Neuronal stem cell (in vitro differentiated cells): ENCODE data around the gene SURF4. TPM values are rescaled to one million over a fixed set of nuclear protein-coding genes. Genes with fewer than 3 reads are reported as not detected.

Source experiments
- DNase-seq: peaks from one replicate; pipeline ENCODE4 v3.0.0-alpha.2; 2013; ENCODE audit warnings: low spot score
- H2AFZ ChIP-seq: one replicate; pipeline ENCODE4 v1.6.1; 2013; ENCODE audit warnings: mild to moderate bottlenecking, low read length, inconsistent platforms
- H2AK5ac ChIP-seq: 2 replicates; pipeline ENCODE4 v1.6.1; 2013; ENCODE audit warnings: low read depth, mild to moderate bottlenecking, inconsistent platforms, low read length, moderate library complexity, mixed read lengths
- H2BK120ac ChIP-seq: 2 replicates; pipeline ENCODE4 v1.6.1; 2013; ENCODE audit warnings: low read depth, mild to moderate bottlenecking, inconsistent platforms, low read length, moderate library complexity, mixed read lengths
- H2BK12ac ChIP-seq: one replicate; pipeline ENCODE4 v1.6.1; 2013; ENCODE audit warnings: low read length, inconsistent platforms
- H2BK15ac ChIP-seq: 2 replicates; pipeline ENCODE4 v1.6.1; 2013; ENCODE audit warnings: mild to moderate bottlenecking, low read length, inconsistent platforms, mixed read lengths
- H2BK5ac ChIP-seq: one replicate; pipeline ENCODE4 v1.6.1; 2013; ENCODE audit warnings: inconsistent platforms, mild to moderate bottlenecking, low read length, moderate library complexity
- H3K14ac ChIP-seq: one replicate; pipeline ENCODE4 v1.6.1; 2013; ENCODE audit warnings: low read length, inconsistent platforms
- H3K18ac ChIP-seq: 2 replicates; pipeline ENCODE4 v1.6.1; 2013; ENCODE audit warnings: low read length, inconsistent platforms
- H3K23ac ChIP-seq: 2 replicates; pipeline ENCODE4 v1.6.1; 2013; ENCODE audit warnings: low read depth, mild to moderate bottlenecking, mixed read lengths, low read length, inconsistent platforms; ENCODE audit not compliant: poor library complexity
- H3K27ac ChIP-seq: replicated peaks from 3 replicates; pipeline ENCODE4 v1.5.1; 2013; ENCODE audit warnings: low read length, inconsistent platforms
- H3K27me3 ChIP-seq, 3 experiments: 2 replicates each; pipeline ENCODE4 v1.6.1; 2013; ENCODE audit warnings: low read length in 3 of 3, mild to moderate bottlenecking in 2 of 3, inconsistent platforms in 1 of 3, low read depth in 1 of 3, mixed read lengths in 1 of 3, moderate library complexity in 1 of 3; ENCODE audit not compliant: control insufficient read depth in 3 of 3, insufficient read depth in 3 of 3
- H3K36me3 ChIP-seq, 2 donors: replicated peaks in 1 of 2; 2 replicates each; pipeline ENCODE4 v1.6.1; 2013; ENCODE audit warnings: low read length in 2 of 2; ENCODE audit not compliant: control insufficient read depth in 2 of 2, insufficient read depth in 2 of 2
- H3K4ac ChIP-seq: 2 replicates; pipeline ENCODE4 v1.6.1; 2013; ENCODE audit warnings: inconsistent platforms, mild to moderate bottlenecking, low read length, moderate library complexity
- H3K4me1 ChIP-seq, 2 donors: 1 replicate in 1 of 2; 2 replicates in 1 of 2; pipeline ENCODE4 v1.6.1; 2013; ENCODE audit warnings: low read length in 2 of 2, low read depth in 1 of 2; ENCODE audit not compliant: control insufficient read depth in 2 of 2, insufficient read depth in 1 of 2
- H3K4me2 ChIP-seq: one replicate; pipeline ENCODE4 v1.6.1; 2013; ENCODE audit warnings: mild to moderate bottlenecking, low read length, inconsistent platforms; ENCODE audit not compliant: insufficient read depth, poor library complexity, severe bottlenecking
- H3K4me3 ChIP-seq, 2 donors: 2 replicates each; pipeline ENCODE4 v1.5.1; 2013; ENCODE audit warnings: low read length in 2 of 2, mild to moderate bottlenecking in 2 of 2, inconsistent platforms in 1 of 2, moderate library complexity in 1 of 2
- H3K79me1 ChIP-seq: one replicate; pipeline ENCODE4 v1.6.1; 2013; ENCODE audit warnings: low read depth, mild to moderate bottlenecking, inconsistent platforms, low read length, moderate library complexity
- H3K9ac ChIP-seq: one replicate; pipeline ENCODE4 v1.6.1; 2013; ENCODE audit warnings: mild to moderate bottlenecking, low read depth, low read length, inconsistent platforms; ENCODE audit not compliant: poor library complexity
- H3K9me3 ChIP-seq, 2 donors: replicated peaks in 1 of 2; 2 replicates each; pipeline versions ENCODE3 to v1.6.1; 2013; ENCODE audit warnings: low read length in 2 of 2, mild to moderate bottlenecking in 2 of 2, inconsistent platforms in 1 of 2, low read depth in 1 of 2, mixed read lengths in 1 of 2, moderate library complexity in 1 of 2; ENCODE audit not compliant: control insufficient read depth in 2 of 2, insufficient read depth in 1 of 2
- H4K8ac ChIP-seq: one replicate; pipeline ENCODE4 v1.6.1; 2013; ENCODE audit warnings: low read depth, mild to moderate bottlenecking, inconsistent platforms, low read length, moderate library complexity
- H4K91ac ChIP-seq: one replicate; pipeline ENCODE4 v1.6.1; 2013; ENCODE audit warnings: low read length, low read depth, mild to moderate bottlenecking, inconsistent platforms; ENCODE audit not compliant: poor library complexity
- WGBS, 2 donors: extraction: QIAGEN DNeasy Blood & Tissue Kit; methylation state at CpG; one replicate each; pipeline ENCODE4 v1.1.7; 2013; ENCODE audit warnings: missing lambda C conversion rate in 2 of 2, mixed read lengths in 1 of 2; ENCODE audit not compliant: insufficient read length in 2 of 2, insufficient replicate concordance in 1 of 2; ENCODE audit errors: extremely low coverage in 2 of 2; 5-methylcytosine and 5-hydroxymethylcytosine counted together
- polyA plus RNA-seq, 2 experiments: library from polyadenylated mRNA; stranded (reverse); fragments of 200-250 nt; gene quantifications; one replicate each; pipeline ENCODE4 v1.2.3, GENCODE V29; 2013

SURF4 gene
- 107 TPM for polyA plus RNA-seq (2013, experiment 1 of 2)
- 106 TPM for polyA plus RNA-seq (2013, experiment 2 of 2)

DNA sequence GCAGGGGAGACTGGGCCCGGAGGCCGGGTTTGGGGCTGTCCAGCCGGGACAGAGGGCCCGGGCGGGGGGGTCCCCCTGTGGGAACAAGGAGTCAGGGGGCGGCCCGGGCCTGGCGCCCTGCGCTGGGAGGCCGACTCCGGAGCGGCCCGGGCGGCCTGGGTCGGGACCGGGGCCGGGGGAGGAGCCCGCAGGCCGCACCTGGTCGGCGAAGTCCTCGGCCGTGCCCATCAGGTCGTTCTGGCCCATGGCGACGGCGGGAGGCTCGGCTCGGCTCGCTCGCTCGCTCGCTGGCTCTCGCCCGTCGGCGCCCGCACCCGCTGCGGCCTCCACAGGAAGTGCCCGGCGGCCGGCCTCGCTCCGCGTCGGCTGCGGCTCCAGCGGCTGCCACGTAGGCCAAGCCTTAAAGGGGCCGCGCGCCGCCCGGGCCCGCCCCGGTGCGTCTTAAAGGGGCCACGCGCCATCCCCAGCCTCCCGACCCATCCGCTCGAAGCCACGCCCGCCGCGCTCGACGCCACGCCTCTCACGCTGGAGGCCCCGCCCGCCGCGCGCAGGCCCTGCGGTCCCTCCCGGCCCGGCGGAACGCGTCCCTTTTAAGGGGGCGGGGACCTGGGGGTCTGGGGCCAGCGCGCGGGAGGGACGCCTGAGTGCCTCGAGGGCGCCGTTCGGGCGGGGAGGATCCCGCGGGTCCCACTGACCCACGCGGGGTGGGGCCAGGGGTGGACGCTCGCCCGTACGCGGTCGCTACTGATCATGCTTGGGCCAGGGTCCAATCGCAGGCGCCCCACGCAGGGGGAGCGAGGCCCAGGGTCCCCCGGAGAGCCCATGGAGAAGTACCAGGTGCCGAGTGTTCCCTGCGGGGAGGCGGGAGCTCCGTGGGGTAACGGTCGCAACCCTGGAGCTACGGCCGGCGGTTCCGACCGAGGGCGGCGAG lies at the start of gene SURF4, which contains the start of gene STKLD1:
SURF4 (minus strand) TSS at position 337 of the 931 bp plus-strand sequence; CDS start at position 246, 91 bp downstream.
STKLD1 (plus strand) TSS at position 643 of the 931 bp plus-strand sequence; CDS start at position 751, 108 bp downstream.
- H3K79me1 ChIP-seq = peaks cover 12% of the 10 kb centered on the region
- H2BK12ac ChIP-seq = no peak within 1 kb of the TSS
- H3K14ac ChIP-seq = peak within 1 kb of the TSS; percentile 92
- H3K18ac ChIP-seq = peak within 1 kb of the TSS; percentile 95
- H3K4me1 ChIP-seq = peaks cover 2 to 7% of the 10 kb centered on the region in 2 donors
- peak within 1 kb of the TSS; percentile 97 for H3K9ac ChIP-seq
- no peak within 1 kb of the TSS for H2BK15ac ChIP-seq
- peak within 1 kb of the TSS; percentile 69 for H3K27ac ChIP-seq
- no peak within 1 kb of the TSS for H4K91ac ChIP-seq
- H3K27me3 ChIP-seq = peaks cover 0 to 1% (median 0%) of the 10 kb centered on the region in 3 experiments
- H3K4me2 ChIP-seq = peak within 1 kb of the TSS; percentile 67
- H3K36me3 ChIP-seq = peaks cover 5 to 31% of the 10 kb centered on the region in 2 donors
- H2BK120ac ChIP-seq = no peak within 1 kb of the TSS
- H3K4ac ChIP-seq = no peak within 1 kb of the TSS
- no CpG with 5 or more reads among the region's 120 CpGs for WGBS, 2 donors
- H2BK5ac ChIP-seq = peak within 1 kb of the TSS; percentile 2
- H3K9me3 ChIP-seq = peaks cover 0 to 10% of the 10 kb centered on the region in 2 donors
- H2AFZ ChIP-seq = peak within 1 kb of the TSS; percentile 97
- peak; percentile 96 for DNase-seq
- H3K23ac ChIP-seq = peak within 1 kb of the TSS; percentile 87
- H3K4me3 ChIP-seq = peak within 1 kb of the TSS; percentile 90 to 99
- H2AK5ac ChIP-seq = peak within 1 kb of the TSS; percentile 95
- H4K8ac ChIP-seq = peak within 1 kb of the TSS; percentile 25

DNA sequence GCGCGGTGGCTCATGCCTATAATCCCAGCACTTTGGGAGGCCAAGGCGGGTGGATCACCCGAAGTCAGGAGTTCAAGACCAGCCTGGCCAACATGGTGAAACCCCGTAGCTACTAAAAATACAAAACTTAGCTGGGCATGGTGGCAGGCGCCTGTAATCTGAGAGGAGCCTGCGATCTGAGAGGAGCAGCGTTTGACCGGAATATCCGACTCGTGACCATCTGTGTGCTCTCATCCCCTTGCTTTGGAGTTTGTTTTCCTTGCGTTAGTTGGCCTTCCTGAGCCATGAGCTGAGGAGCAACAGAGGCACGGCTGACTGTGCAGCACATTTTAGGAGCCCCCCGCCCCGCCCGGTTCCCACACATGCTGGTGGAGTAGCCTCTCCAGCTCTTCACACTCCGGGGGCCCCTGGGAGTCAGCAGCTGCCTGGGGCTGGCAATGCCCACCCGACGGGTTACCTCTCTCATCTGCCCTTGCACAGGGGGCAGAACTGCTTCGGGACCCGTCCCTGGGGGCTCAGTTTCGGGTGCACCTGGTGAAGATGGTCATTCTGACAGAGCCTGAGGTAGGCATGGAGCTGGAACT lies 49.3 kb upstream of the SURF4 start:
- no CpG with 5 or more reads among the region's 22 CpGs for WGBS, 2 donors
- Histone ChIP-seq H3K4me3 (no peak overlapping the region), H2BK5ac (peak overlapping the region; percentile 24), H2BK120ac (no peak overlapping the region), H3K14ac (no peak overlapping the region), H3K9ac (no peak overlapping the region), H2AK5ac (peak overlapping the region; percentile 37), H3K27ac (no peak overlapping the region), H3K4me1 (peaks cover 0 to 1% of the 10 kb centered on the region in 2 donors), H3K36me3 (peaks cover 4 to 5% of the 10 kb centered on the region in 2 donors), H3K9me3 (peaks cover 4 to 8% of the 10 kb centered on the region in 2 donors), H3K18ac (no peak overlapping the region), H3K23ac (no peak overlapping the region), H2AFZ (no peak overlapping the region), H3K4ac (no peak overlapping the region), H3K4me2 (no peak overlapping the region), H3K79me1 (no peaks in the 10 kb centered on the region), H4K91ac (no peak overlapping the region), H2BK15ac (no peak overlapping the region), H2BK12ac (no peak overlapping the region), H3K27me3 (peaks cover 0 to 16% (median 0%) of the 10 kb centered on the region in 3 experiments), H4K8ac (no peak overlapping the region)
- DNase-seq = no peak

DNA sequence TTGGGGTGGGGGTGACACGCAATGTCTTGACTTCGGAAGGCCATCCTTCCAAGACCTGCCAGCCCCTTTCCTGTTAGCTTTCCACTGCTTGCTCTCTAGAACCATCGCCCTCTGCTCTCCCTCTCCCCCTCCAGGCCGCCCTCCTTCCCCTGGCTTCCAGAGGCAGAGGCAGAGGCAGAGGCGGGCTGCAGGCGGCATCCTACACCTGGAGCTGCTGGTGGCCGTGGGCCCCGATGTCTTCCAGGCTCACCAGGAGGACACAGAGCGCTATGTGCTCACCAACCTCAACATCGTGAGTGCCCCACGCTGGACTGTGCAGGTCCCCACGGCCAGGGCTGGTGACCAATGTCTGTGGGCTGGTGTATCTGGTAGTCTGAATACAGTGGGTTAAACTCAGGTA lies 48.3 kb upstream of the SURF4 start:
- Histone ChIP-seq H2AK5ac (no peak overlapping the region), H3K23ac (no peak overlapping the region), H3K18ac (no peak overlapping the region), H2AFZ (no peak overlapping the region), H2BK12ac (no peak overlapping the region), H3K27me3 (peaks cover 0 to 9% (median 0%) of the 10 kb centered on the region in 3 experiments), H3K36me3 (peaks cover 4 to 5% of the 10 kb centered on the region in 2 donors), H2BK15ac (no peak overlapping the region), H2BK5ac (no peak overlapping the region), H2BK120ac (no peak overlapping the region), H3K9me3 (peaks cover 4 to 8% of the 10 kb centered on the region in 2 donors), H3K4me3 (no peak overlapping the region), H3K79me1 (no peaks in the 10 kb centered on the region), H3K27ac (no peak overlapping the region), H3K14ac (no peak overlapping the region), H4K91ac (no peak overlapping the region), H3K9ac (no peak overlapping the region), H3K4me1 (peaks cover 0 to 1% of the 10 kb centered on the region in 2 donors), H3K4me2 (no peak overlapping the region), H4K8ac (no peak overlapping the region), H3K4ac (no peak overlapping the region)
- no CpG with 5 or more reads among the region's 12 CpGs for WGBS, 2 donors
- DNase-seq = no peak
